HG03460 (cell line): ENCODE measurements around the gene PLTP.
A peak's percentile ranks its signal among the peaks of the same experiment; 100 is the strongest.

ENCODE experiments used
- ATAC-seq: cut with Tn5 transposase; IDR thresholded peaks from one replicate; pipeline ENCODE4 v1.9.1; 2021; ENCODE audit not compliant: unreplicated experiment

PLTP gene

GRCh38 chr20:45921337-45922189 lies 9.6 kb upstream of the PLTP start:
- no peak for ATAC-seq

GRCh38 chr20:45920462-45921336 lies 8.7 kb upstream of the PLTP start:
- no peak for ATAC-seq

- no peak for ATAC-seq
Observed at GRCh38 chr20:45919542-45920399, 7.8 kb upstream of the PLTP start.

- no peak for ATAC-seq
Observed at GRCh38 chr20:45918779-45919537, 7.0 kb upstream of the PLTP start.

- ATAC-seq: no peak
Observed at GRCh38 chr20:45918182-45918737, 6.3 kb upstream of the PLTP start.

GRCh38 chr20:45917790-45918141 lies 5.8 kb upstream of the PLTP start:
- ATAC-seq: no peak

- ATAC-seq: no peak
Observed at GRCh38 chr20:45913116-45913515, 1.2 kb upstream of the PLTP start.

- no peak for ATAC-seq
Observed at GRCh38 chr20:45912344-45912682, 358 bp upstream of the PLTP start.

- peak; percentile 93 for ATAC-seq
Observed at GRCh38 chr20:45910670-45911485, 1.1 kb downstream of the PLTP start.

GRCh38 chr20:45909817-45910669 lies 1.9 kb downstream of the PLTP start:
- ATAC-seq: no peak

- no peak for ATAC-seq
Observed at GRCh38 chr20:45909336-45909808, 2.6 kb downstream of the PLTP start.

- ATAC-seq: no peak
Observed at GRCh38 chr20:45908084-45908483, 3.9 kb downstream of the PLTP start.

GRCh38 chr20:45907219-45907948 lies 4.6 kb downstream of the PLTP start:
- ATAC-seq: no peak

GRCh38 chr20:45905505-45906079 lies 6.4 kb downstream of the PLTP start:
- no peak for ATAC-seq

GRCh38 chr20:45904583-45905504 lies 7.1 kb downstream of the PLTP start:
- ATAC-seq: no peak

- no peak for ATAC-seq
Observed at GRCh38 chr20:45902199-45902701, 9.7 kb downstream of the PLTP start.
